Neural cell (in vitro differentiated cells): ENCODE data around the gene SCARB1.

Source experiments
- CTCF ChIP-seq: fragments of 450-650 bp; IDR thresholded peaks from 2 replicates; pipeline ENCODE4 v1.5.1; 2014; ENCODE audit warnings: antibody characterized with exemption, mild to moderate bottlenecking, moderate library complexity; ENCODE audit not compliant: poor library complexity, severe bottlenecking
- EP300 ChIP-seq: fragments of 450-650 bp; conservative IDR thresholded peaks from 2 replicates; pipeline ENCODE4 v1.6.1; 2014; ENCODE audit warnings: antibody characterized with exemption, mild to moderate bottlenecking, moderate library complexity; ENCODE audit not compliant: poor library complexity, severe bottlenecking
- POLR2AphosphoS5 ChIP-seq: IDR thresholded peaks from 2 replicates; pipeline ENCODE4 v1.6.1; 2012
- REST ChIP-seq: IDR thresholded peaks from 2 replicates; pipeline ENCODE4 v1.6.1; 2012; ENCODE audit warnings: borderline replicate concordance
- SMC3 ChIP-seq: fragments of 450-650 bp; conservative IDR thresholded peaks from 2 replicates; pipeline ENCODE4 v1.6.1; 2014; ENCODE audit warnings: antibody characterized with exemption, mild to moderate bottlenecking, moderate library complexity; ENCODE audit not compliant: poor library complexity

DNA sequence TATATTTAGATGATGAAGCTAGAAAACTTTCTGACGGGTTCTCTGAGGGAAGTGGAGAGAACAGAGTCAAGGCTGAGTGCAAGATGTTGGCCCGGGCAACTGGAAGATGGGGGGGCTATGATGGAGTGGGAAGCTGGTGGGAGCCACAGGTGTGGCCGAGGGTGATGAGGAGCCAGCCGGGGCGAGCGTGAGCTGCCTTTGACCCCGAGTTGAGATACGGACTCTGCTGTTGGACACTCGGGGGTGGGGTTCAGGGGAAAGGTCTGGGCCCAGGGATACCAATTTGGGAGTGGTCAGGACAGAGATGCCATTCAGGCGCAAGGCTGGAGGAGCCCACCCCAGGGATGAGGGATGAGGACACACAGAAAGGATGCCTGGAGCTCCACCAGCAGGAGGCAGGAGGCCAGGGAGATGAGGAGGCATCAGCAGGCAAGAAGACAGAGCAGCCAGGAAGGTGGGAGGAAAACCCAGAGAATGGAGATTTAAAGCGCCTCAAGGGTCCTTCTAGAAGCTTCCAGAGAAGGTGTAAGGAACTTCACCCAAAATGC, 9.0 kb downstream of the SCARB1 start:
- TF ChIP-seq CTCF (no peak), EP300 (no peak), REST (no peak), SMC3 (no peak), POLR2AphosphoS5 (no peak)
